ENCODE results near the gene OR11G2.

- TF ChIP-seq CTCF (IDR thresholded peaks at IDR 0.05) = no peak
- TF ChIP-seq POLR2AphosphoS5 (IDR thresholded peaks at IDR 0.05) = no peak
- TF ChIP-seq EP300 (IDR thresholded peaks at IDR 0.05) = no peak
- no peak for TF ChIP-seq POLR2A (IDR thresholded peaks at IDR 0.05)
These were observed 46.8 kb upstream of the OR11G2 start for GRCh38 chr14:20143911-20144310.

All from sigmoid colon (tissue), 4 donors.